Fibroblast of lung (primary cell): Measurements from ENCODE around the gene AAR2. TPM values are rescaled to one million over a fixed set of nuclear protein-coding genes. Genes with fewer than 3 reads are reported as not detected.

Experiments used
- DNase-seq, 2 donors: peaks; one replicate each; pipeline versions ENCODE4 v3.0.0 to v3.0.0-alpha.2; 2010; ENCODE audit warnings: low read depth in 2 of 2
- H2AFZ ChIP-seq: 2 replicates; pipeline ENCODE4 v1.5.1; 2012; ENCODE audit warnings: low read length, control low read depth, inconsistent platforms
- H3K27ac ChIP-seq: 2 replicates; pipeline ENCODE4 v1.5.1; 2011; ENCODE audit warnings: low read length, control low read depth; ENCODE audit not compliant: insufficient read depth
- H3K27me3 ChIP-seq: 2 replicates; pipeline ENCODE4 v1.5.1; 2011; ENCODE audit warnings: mild to moderate bottlenecking, low read length; ENCODE audit not compliant: control insufficient read depth, insufficient read depth
- H3K36me3 ChIP-seq: 2 replicates; pipeline ENCODE4 v1.5.1; 2011; ENCODE audit warnings: low read length; ENCODE audit not compliant: control insufficient read depth, insufficient read depth
- H3K4me1 ChIP-seq: 2 replicates; pipeline ENCODE4 v1.5.1; 2011; ENCODE audit warnings: low read length; ENCODE audit not compliant: control insufficient read depth, insufficient read depth; ENCODE audit errors: extremely low read depth
- H3K4me2 ChIP-seq: 2 replicates; pipeline ENCODE4 v1.5.1; 2011; ENCODE audit warnings: low read length, control low read depth; ENCODE audit not compliant: insufficient read depth; ENCODE audit errors: extremely low read depth
- H3K4me3 ChIP-seq, 4 experiments: fragments of 200-600 bp in 1 of 4; sonication (generic) in 1 of 4; replicated peaks in 1 of 4; 2 replicates each; pipeline ENCODE4 v1.5.1; 2011 to 2016; ENCODE audit warnings: low read length in 4 of 4, low read depth in 3 of 4, mild to moderate bottlenecking in 3 of 4, control low read depth in 2 of 4, inconsistent platforms in 1 of 4, mixed read lengths in 1 of 4; ENCODE audit not compliant: insufficient read depth in 1 of 4; ENCODE audit errors: control extremely low read depth in 1 of 4
- H3K79me2 ChIP-seq: 2 replicates; pipeline ENCODE4 v1.5.1; 2012; ENCODE audit warnings: mild to moderate bottlenecking, low read length, inconsistent platforms; ENCODE audit not compliant: control insufficient read depth, insufficient read depth
- H3K9ac ChIP-seq: 2 replicates; pipeline ENCODE4 v1.5.1; 2011; ENCODE audit warnings: mild to moderate bottlenecking, low read length, control low read depth; ENCODE audit not compliant: insufficient read depth
- H3K9me3 ChIP-seq: 2 replicates; pipeline ENCODE4 v1.5.1; 2012; ENCODE audit warnings: low read depth, low read length; ENCODE audit not compliant: control insufficient read depth, insufficient read depth
- H4K20me1 ChIP-seq: 2 replicates; pipeline ENCODE4 v1.5.1; 2011; ENCODE audit warnings: low read length; ENCODE audit not compliant: control insufficient read depth, insufficient read depth; ENCODE audit errors: extremely low read depth
- EZH2 ChIP-seq: IDR thresholded peaks from 2 replicates; pipeline ENCODE4 v1.5.1; 2012; ENCODE audit warnings: low read length, control low read depth, mild to moderate bottlenecking; ENCODE audit errors: missing control alignments
- polyA plus RNA-seq, 2 donors: library from polyadenylated mRNA; depleted of rRNA in 1 of 2; stranded (reverse) in 1 of 2; unstranded in 1 of 2; fragments of >200 nt; gene quantifications; 2 replicates each; pipeline ENCODE4 v1.2.1, GENCODE V29; 2011 to 2012; ENCODE audit warnings: missing spikeins in 1 of 2
- total RNA-seq: library from RNA; depleted of rRNA; stranded (reverse); fragments of >200 nt; gene quantifications from 2 replicates; pipeline ENCODE4 v1.2.1, GENCODE V29; 2014
- TF ChIP-seq, protein P1 (sequence below), 2 donors: IDR thresholded peaks in 1 of 2; conservative IDR thresholded peaks in 1 of 2; 1 replicate in 1 of 2; 2 replicates in 1 of 2; pipeline ENCODE4 v1.5.1; 2011 to 2012; ENCODE audit warnings: low read length in 2 of 2, control low read depth in 1 of 2, inconsistent platforms in 1 of 2, low read depth in 1 of 2, mild to moderate bottlenecking in 1 of 2

Gene AAR2
- total and polyA plus RNA-seq, 2 donors (not counting 1 experiment from before 2014, with no cell fraction given), result 24.6 to 25.3 TPM

DNA sequence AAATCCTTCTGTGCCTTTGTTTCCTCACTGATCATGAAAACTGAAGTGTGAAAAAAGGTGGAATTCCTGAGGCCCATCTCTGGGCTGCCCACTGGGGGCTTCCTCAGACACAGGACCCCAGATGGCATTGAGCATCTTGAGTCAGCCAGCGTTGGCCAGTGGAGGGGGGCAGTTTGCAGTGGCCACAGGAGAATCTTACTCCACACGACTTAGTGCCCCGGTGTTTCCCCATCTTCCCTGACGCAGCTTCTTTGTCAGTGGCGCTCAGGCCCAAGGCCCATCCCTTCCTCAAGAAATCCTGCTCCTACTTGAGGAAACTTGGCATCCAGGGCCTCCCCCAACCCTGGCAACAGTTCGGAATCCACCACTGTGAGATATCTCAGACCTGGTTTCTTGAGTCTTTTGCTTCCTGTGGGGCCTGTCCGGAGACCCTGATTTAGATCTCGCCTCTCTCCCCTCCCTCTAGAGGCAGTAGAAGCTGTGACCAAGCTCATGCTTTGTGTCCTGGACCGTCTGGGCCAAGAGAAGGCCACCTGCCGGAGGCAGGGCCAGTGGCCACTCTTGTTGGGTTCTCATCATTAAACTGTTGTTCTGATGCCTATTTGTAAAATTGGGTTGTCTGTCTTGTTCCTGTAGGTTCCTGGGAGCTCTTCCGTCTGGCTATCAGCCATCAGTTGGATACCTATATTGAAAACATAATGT lies 49.6 kb downstream of the AAR2 start:
- Histone ChIP-seq H4K20me1 (no peaks in the 10 kb centered on the region), H3K79me2 (no peaks in the 10 kb centered on the region), H2AFZ (no peak overlapping the region), H3K4me2 (no peak overlapping the region), H3K9me3 (no peaks in the 10 kb centered on the region), H3K36me3 (no peaks in the 10 kb centered on the region), H3K4me3 (no peak overlapping the region), H3K27ac (no peak overlapping the region), H3K9ac (no peak overlapping the region), H3K27me3 (peaks cover 3% of the 10 kb centered on the region), H3K4me1 (no peaks in the 10 kb centered on the region)
- DNase-seq, result no peak
- TF ChIP-seq EZH2, result no peak
- TF ChIP-seq, protein P1, sequence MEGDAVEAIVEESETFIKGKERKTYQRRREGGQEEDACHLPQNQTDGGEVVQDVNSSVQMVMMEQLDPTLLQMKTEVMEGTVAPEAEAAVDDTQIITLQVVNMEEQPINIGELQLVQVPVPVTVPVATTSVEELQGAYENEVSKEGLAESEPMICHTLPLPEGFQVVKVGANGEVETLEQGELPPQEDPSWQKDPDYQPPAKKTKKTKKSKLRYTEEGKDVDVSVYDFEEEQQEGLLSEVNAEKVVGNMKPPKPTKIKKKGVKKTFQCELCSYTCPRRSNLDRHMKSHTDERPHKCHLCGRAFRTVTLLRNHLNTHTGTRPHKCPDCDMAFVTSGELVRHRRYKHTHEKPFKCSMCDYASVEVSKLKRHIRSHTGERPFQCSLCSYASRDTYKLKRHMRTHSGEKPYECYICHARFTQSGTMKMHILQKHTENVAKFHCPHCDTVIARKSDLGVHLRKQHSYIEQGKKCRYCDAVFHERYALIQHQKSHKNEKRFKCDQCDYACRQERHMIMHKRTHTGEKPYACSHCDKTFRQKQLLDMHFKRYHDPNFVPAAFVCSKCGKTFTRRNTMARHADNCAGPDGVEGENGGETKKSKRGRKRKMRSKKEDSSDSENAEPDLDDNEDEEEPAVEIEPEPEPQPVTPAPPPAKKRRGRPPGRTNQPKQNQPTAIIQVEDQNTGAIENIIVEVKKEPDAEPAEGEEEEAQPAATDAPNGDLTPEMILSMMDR (conservative IDR thresholded peaks at IDR 0.05 in 1 of 2, IDR thresholded peaks at IDR 0.05 in 1 of 2; ENCODE audit: low read depth in 1 of 2, low read length in 2 of 2), result no peak

DNA sequence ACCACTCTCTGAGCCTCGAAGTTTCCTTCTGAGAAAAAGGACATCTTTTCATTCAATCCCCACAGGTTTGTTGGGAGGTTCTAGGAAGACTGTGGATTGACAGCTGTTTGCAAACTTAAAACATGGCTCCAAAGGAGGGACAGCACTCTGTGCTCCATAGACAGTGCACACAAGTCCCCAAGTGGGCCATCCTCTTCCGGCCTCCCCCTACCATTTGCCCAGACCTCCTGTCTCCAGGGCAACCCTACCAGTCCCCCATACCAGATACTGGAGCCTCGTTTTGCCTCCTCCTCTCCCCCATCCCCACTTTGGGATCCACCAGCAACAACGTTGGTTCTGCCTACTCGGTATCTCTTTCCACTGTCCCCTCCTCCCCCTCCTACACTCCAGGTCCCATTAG lies 61.4 kb downstream of the AAR2 start:
- H3K4me3 ChIP-seq, result no peak overlapping the region
- TF ChIP-seq, protein P1 (conservative IDR thresholded peaks at IDR 0.05 in 1 of 2, IDR thresholded peaks at IDR 0.05 in 1 of 2; ENCODE audit: low read depth in 1 of 2, low read length in 2 of 2), result no peak
- TF ChIP-seq EZH2, result no peak
- H3K9ac ChIP-seq, result no peak overlapping the region
- peaks cover 17% of the 10 kb centered on the region for H3K27me3 ChIP-seq
- no peaks in the 10 kb centered on the region for H3K9me3 ChIP-seq
- no peaks in the 10 kb centered on the region for H3K36me3 ChIP-seq
- no peaks in the 10 kb centered on the region for H4K20me1 ChIP-seq
- no peak overlapping the region for H3K27ac ChIP-seq
- no peak for DNase-seq
- H2AFZ ChIP-seq, result no peak overlapping the region
- H3K79me2 ChIP-seq, result no peaks in the 10 kb centered on the region
- H3K4me2 ChIP-seq, result no peak overlapping the region
- no peaks in the 10 kb centered on the region for H3K4me1 ChIP-seq

DNA sequence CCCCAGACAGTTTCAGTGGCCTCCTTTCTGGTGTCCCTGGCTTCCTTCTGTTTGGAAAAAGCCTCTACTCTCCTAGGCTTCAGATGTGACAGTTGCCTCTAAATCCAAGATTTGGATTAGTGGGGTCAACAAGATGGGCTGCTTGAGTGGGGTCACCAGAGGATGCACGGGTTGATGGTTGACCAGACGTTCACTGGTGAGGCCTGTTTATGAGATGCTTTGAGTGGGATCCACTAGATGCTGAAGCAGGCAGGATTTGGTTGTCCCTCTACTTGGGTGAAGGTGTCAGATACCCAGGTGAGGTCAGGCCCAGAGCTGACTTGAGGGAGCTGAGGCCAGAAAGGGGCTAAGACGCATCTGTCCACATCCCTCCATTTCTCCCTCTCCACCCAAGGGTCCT lies 61.8 kb downstream of the AAR2 start:
- no peak overlapping the region for H3K4me2 ChIP-seq
- TF ChIP-seq EZH2, result no peak
- TF ChIP-seq, protein P1 (conservative IDR thresholded peaks at IDR 0.05 in 1 of 2, IDR thresholded peaks at IDR 0.05 in 1 of 2; ENCODE audit: low read depth in 1 of 2, low read length in 2 of 2), result no peak
- no peak for DNase-seq
- H3K27me3 ChIP-seq, result peaks cover 21% of the 10 kb centered on the region
- no peak overlapping the region for H3K4me3 ChIP-seq
- no peak overlapping the region for H2AFZ ChIP-seq
- H4K20me1 ChIP-seq, result no peaks in the 10 kb centered on the region
- no peaks in the 10 kb centered on the region for H3K4me1 ChIP-seq
- no peaks in the 10 kb centered on the region for H3K79me2 ChIP-seq
- H3K36me3 ChIP-seq, result no peaks in the 10 kb centered on the region
- H3K9ac ChIP-seq, result no peak overlapping the region
- no peak overlapping the region for H3K27ac ChIP-seq
- no peaks in the 10 kb centered on the region for H3K9me3 ChIP-seq
